Subcutaneous adipose tissue (tissue), 4 donors: Measurements from ENCODE around the gene RNF144A. TPM values are rescaled to one million over a fixed set of nuclear protein-coding genes. Genes with fewer than 3 reads are reported as not detected.

ENCODE experiments used
- total RNA-seq, 4 donors: library from RNA; depleted of rRNA; stranded (reverse); fragments of >200 nt; gene quantifications; one replicate each; pipeline ENCODE4 v1.1.0, GENCODE V29; 2016
- TF ChIP-seq, protein P1 (sequence below): fragments of 450-650 bp; IDR thresholded peaks from one replicate; pipeline ENCODE4 v1.5.1; 2016; ENCODE audit warnings: low read depth, mild to moderate bottlenecking, control low read depth, antibody characterized with exemption, moderate library complexity

Gene RNF144A
- total RNA-seq, 4 donors from 2014 or later, result 12.2 to 45.8 (median 32.6) TPM

DNA sequence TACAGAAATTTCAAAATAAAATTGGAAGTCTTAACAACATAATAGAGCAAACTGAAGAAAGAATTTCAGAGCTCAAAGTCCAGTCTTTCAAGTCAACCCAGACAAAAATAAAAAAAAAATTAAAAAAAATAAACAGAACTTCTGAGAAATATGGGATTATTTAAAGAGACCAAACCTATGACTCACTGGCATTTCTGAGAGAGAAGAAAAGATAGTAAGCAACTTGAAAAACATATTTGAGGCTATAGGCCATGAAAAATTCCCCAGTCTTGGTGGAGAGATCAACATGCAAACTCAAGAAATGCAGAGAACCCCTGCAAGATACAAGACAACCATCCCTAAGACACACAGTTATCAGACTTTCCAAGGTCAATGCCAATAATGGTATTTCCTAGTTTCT is 167.4 kb downstream of the RNF144A start:
- TF ChIP-seq, protein P1, sequence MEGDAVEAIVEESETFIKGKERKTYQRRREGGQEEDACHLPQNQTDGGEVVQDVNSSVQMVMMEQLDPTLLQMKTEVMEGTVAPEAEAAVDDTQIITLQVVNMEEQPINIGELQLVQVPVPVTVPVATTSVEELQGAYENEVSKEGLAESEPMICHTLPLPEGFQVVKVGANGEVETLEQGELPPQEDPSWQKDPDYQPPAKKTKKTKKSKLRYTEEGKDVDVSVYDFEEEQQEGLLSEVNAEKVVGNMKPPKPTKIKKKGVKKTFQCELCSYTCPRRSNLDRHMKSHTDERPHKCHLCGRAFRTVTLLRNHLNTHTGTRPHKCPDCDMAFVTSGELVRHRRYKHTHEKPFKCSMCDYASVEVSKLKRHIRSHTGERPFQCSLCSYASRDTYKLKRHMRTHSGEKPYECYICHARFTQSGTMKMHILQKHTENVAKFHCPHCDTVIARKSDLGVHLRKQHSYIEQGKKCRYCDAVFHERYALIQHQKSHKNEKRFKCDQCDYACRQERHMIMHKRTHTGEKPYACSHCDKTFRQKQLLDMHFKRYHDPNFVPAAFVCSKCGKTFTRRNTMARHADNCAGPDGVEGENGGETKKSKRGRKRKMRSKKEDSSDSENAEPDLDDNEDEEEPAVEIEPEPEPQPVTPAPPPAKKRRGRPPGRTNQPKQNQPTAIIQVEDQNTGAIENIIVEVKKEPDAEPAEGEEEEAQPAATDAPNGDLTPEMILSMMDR, result no peak

DNA sequence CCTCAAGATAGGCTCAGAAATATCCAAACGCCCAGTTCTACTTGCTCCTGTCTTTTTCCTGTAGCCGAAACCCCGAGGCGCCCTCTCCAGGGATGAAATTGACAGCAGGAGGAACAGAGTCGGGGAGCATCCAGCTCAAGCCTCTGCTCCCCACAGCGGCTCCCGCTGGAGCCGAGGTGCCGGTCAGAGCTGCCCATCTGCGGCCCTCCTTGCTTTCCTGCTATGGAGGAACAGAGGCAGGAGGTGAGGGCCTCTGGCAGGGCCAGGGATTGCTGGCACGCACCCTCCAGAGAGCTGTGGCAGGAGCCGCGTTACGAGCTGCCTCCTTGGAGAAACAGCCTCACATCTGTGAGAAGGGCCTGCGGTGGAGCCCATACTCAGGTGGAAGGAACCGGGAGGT is 172.1 kb downstream of the RNF144A start:
- TF ChIP-seq, protein P1, result no peak

DNA sequence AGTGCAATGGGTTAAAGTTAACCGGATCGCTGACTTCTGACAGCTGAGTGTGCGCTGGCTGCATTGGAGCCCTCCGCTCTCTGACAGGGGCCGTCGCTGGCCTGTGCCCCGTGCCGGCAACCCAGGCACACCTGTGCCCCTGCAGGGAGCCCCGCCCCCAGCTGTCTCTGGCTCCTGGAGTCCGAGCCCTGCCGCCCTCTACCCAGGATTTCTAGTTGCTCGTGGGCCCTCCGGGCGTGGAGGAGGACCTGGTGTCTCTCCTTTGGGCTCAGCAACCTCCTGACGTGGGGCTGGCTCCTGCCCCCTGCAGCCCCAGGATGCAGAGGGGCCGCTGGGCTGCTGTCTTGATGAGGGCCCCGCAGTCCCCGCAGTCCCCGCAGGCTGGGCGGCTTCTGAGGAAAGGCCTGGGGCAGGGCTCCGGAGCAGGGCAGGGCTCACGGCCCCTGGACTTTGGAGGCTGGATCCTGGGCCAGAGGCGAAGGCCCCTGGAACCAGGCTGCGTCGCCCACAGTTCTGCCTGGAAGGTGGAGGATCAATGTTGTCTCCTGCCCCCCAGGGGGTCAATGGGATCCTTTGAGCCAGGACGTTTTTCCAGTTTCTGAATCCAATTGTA is 172.8 kb downstream of the RNF144A start:
- TF ChIP-seq, protein P1, result no peak

DNA sequence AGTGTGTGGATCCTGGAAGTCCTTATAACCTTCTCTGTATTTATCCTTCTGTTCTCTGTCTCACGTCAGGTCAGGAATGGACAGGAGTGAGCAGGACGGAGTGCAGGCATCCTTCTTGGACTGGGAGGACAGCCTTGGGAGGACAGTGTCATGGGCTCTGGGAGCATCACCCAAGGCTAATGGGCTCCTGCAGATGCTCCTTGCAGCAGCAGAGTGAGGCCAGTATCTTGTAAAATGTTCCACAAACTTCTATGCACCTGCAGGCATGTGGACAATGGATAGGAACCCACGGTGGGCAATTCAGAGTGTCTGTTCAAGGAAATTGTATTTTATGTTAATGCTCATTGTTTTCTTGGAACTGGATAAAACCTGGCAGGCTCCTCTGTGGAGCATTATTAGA is 176.2 kb downstream of the RNF144A start:
- TF ChIP-seq, protein P1, result no peak

Other genes with a start within 250 kb of the RNF144A start
- gene CMPK2, start 51.5 kb upstream of the RNF144A start, total RNA-seq, result 10 to 100 TPM in 1 of 4 donors, 1 to 10 TPM in 3; 2.4 to 17.1 (median 4.8) TPM
- 10 to 100 TPM in 1 of 4 donors, 1 to 10 TPM in 3; 1.5 to 22.4 (median 4.9) TPM for gene RSAD2, start 39.6 kb upstream of the RNF144A start, total RNA-seq